ENCODE results near the gene NADK. TPM values are rescaled to one million over a fixed set of nuclear protein-coding genes. Genes with fewer than 3 reads are reported as not detected.

Gene NADK
- total RNA-seq, 2 donors from 2014 or later, result 64.5 to 91.1 TPM

DNA sequence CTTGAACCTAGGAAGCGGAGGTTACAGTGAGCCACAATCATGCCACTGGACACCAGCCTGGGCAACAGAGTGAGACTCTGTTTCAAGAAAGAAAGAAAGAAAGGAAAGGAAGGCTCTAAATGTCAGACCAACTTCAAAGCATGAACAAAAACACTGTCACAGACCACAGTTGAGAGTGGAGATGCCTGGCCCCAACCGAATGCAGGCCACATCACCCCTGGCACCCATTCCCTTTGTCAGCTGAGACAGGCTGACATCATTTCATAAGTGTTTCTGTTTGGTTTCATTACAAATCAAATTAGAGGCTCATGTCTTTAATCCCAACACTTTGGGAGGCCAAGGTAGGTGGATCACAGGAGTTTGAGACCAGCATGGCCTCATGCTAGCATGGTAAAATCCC is 28.6 kb upstream of the NADK start:
- Histone ChIP-seq H3K27me3 (replicated peaks; ENCODE audit: insufficient read depth) (no peaks in the 10 kb centered on the region), H3K4me1 (replicated peaks) (no peaks in the 10 kb centered on the region), H3K36me3 (no peaks in the 10 kb centered on the region), H3K27ac (no peak overlapping the region), H3K9me3 (no peaks in the 10 kb centered on the region), H3K4me3 (no peak overlapping the region)
- WGBS, result 96% methylated on average over 2 of the region's 2 CpGs
- DNase-seq (ENCODE audit: low spot score), result no peak
- intact Hi-C loops (cut with DNase I), result no loop called here
- TF ChIP-seq POLR2A (IDR thresholded peaks at IDR 0.05) (no peak), POLR2AphosphoS5 (IDR thresholded peaks at IDR 0.05) (no peak)
- TF ChIP-seq, protein P1, sequence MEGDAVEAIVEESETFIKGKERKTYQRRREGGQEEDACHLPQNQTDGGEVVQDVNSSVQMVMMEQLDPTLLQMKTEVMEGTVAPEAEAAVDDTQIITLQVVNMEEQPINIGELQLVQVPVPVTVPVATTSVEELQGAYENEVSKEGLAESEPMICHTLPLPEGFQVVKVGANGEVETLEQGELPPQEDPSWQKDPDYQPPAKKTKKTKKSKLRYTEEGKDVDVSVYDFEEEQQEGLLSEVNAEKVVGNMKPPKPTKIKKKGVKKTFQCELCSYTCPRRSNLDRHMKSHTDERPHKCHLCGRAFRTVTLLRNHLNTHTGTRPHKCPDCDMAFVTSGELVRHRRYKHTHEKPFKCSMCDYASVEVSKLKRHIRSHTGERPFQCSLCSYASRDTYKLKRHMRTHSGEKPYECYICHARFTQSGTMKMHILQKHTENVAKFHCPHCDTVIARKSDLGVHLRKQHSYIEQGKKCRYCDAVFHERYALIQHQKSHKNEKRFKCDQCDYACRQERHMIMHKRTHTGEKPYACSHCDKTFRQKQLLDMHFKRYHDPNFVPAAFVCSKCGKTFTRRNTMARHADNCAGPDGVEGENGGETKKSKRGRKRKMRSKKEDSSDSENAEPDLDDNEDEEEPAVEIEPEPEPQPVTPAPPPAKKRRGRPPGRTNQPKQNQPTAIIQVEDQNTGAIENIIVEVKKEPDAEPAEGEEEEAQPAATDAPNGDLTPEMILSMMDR (IDR thresholded peaks at IDR 0.05), result no peak

DNA sequence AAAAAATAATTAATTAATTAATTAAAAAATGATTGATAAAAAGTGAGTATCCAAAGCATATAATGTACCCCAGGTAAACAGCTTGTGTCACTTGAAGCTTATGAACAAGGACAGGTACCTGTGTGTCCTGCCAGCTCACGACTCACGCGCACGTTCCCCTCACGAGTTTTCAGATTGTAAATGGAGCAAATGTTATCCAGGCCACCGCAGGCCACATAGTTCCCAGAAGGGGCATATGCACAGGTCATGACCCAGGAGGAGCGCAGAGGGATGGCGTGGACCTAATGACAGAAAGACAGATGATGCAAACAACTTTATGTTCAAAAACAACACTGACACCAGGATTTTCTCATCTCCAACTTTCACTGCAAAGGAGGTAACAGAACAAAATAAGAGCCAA is 26.0 kb upstream of the NADK start:
- Histone ChIP-seq H3K4me1 (replicated peaks) (no peaks in the 10 kb centered on the region), H3K27me3 (replicated peaks; ENCODE audit: insufficient read depth) (no peaks in the 10 kb centered on the region), H3K27ac (no peak overlapping the region), H3K36me3 (no peaks in the 10 kb centered on the region), H3K4me3 (no peak overlapping the region), H3K9me3 (no peaks in the 10 kb centered on the region)
- intact Hi-C loops (cut with DNase I), result no loop called here
- DNase-seq (ENCODE audit: low spot score), result no peak
- WGBS, result 96% methylated on average over 8 of the region's 8 CpGs
- TF ChIP-seq POLR2AphosphoS5 (IDR thresholded peaks at IDR 0.05), result no peak
- no peak for TF ChIP-seq POLR2A (IDR thresholded peaks at IDR 0.05)
- TF ChIP-seq, protein P1 (IDR thresholded peaks at IDR 0.05), result no peak

DNA sequence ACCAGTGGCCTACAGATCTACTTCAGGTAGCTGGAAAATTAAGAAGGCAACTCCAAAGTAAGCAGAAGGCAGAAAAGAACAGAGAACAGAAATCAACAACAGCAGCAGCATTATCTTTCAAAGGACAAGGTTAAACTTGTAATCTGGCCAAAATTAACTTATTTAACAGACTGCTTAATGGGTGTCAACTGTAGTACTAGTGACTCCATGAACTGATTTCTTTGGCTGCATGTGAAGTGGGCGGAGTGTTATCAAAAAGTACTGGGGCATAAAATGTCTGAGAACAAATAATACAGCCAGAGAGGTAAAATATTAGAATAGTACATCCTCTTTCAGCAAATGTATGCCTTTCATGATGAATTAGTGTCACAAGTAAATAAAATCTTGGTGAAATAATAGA is 24.6 kb upstream of the NADK start:
- no peak overlapping the region for H3K4me3 ChIP-seq
- H3K27ac ChIP-seq, result no peak overlapping the region
- WGBS, result 92% methylated on average over 1 of the region's 1 CpG
- no peaks in the 10 kb centered on the region for H3K4me1 ChIP-seq (replicated peaks)
- TF ChIP-seq POLR2A (IDR thresholded peaks at IDR 0.05) (no peak), POLR2AphosphoS5 (IDR thresholded peaks at IDR 0.05) (no peak)
- TF ChIP-seq, protein P1 (IDR thresholded peaks at IDR 0.05), result no peak
- no peaks in the 10 kb centered on the region for H3K27me3 ChIP-seq (replicated peaks; ENCODE audit: insufficient read depth)
- no peak for DNase-seq (ENCODE audit: low spot score)
- no peaks in the 10 kb centered on the region for H3K9me3 ChIP-seq
- no peaks in the 10 kb centered on the region for H3K36me3 ChIP-seq
- intact Hi-C loops (cut with DNase I), result no loop called here

DNA sequence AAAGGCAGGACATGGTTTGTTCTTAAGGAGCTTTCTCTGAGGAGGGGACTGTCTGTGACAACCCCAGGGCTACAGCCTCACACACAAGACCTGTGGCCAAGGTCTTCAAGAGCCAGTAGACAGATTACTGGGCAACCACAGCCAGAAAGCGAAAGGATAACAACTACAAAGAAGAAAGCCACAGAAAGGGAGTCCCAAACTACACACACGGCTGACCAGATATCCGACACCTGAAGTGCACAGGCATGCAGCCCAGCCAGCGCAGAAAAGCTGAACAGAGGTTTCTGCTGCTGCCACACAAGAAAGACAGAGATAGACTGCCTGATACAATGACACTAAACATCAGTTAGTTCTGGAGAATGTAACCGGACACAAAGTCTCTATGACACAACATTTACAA is 21.4 kb upstream of the NADK start:
- H3K27ac ChIP-seq, result no peak overlapping the region
- TF ChIP-seq POLR2AphosphoS5 (IDR thresholded peaks at IDR 0.05) (no peak), POLR2A (IDR thresholded peaks at IDR 0.05) (no peak)
- TF ChIP-seq, protein P1 (IDR thresholded peaks at IDR 0.05), result no peak
- DNase-seq (ENCODE audit: low spot score), result no peak

DNA sequence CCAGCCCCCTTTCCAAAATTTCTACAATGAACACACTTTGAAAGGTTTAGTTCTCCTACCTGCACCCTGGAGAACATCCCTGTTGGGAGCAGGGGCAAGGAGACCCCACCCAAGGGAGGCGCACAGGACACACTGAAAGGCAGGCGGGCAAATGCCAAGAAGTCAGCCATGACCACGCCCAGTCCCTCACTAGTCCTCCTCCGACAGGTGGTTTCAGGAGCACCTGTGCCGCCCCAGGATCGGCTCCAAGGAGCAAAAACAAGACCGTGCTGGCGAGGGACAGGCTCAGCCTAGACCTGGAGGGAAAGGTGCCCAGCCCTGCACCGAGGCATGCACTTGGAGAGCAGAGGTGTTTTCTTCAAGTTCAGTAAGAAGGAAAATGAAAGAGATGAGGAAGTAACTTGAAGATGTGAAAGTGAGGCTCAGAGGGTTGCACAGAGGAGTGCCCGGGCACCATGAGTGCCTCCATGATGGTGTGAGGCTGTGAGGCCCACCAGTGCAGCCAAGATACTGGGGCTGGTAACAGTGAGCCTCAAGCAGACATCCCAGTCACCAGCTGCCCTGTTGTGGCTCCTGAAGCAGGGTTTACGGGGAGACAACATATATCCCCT is 19.6 kb upstream of the NADK start:
- Histone ChIP-seq H3K27ac (no peak overlapping the region), H3K27me3 (replicated peaks; ENCODE audit: insufficient read depth) (no peaks in the 10 kb centered on the region), H3K4me3 (no peak overlapping the region), H3K4me1 (replicated peaks) (no peaks in the 10 kb centered on the region), H3K9me3 (no peaks in the 10 kb centered on the region), H3K36me3 (no peaks in the 10 kb centered on the region)
- no peak for DNase-seq (ENCODE audit: low spot score)
- TF ChIP-seq POLR2A (IDR thresholded peaks at IDR 0.05), result no peak
- intact Hi-C loops (cut with DNase I), result no loop called here
- WGBS, result 86% methylated on average over 11 of the region's 11 CpGs

More for the DNA sequence above, 21.4 kb upstream of the NADK start:
- intact Hi-C loops (cut with DNase I), result no loop called here
- Histone ChIP-seq H3K9me3 (no peaks in the 10 kb centered on the region), H3K4me1 (replicated peaks) (no peaks in the 10 kb centered on the region), H3K27me3 (replicated peaks; ENCODE audit: insufficient read depth) (no peaks in the 10 kb centered on the region), H3K4me3 (no peak overlapping the region), H3K36me3 (no peaks in the 10 kb centered on the region)
- whole genome bisulfite sequencing, result 74% methylated on average over 5 of the region's 5 CpGs

All from prostate gland (tissue), 2 donors.